ENCODE results near the gene CXCL17.

CXCL17 gene

GRCh38 chr19:42477117-42477516 lies 34.4 kb upstream of the CXCL17 start:
- no peak overlapping the region for H3K27ac ChIP-seq
- no peaks in the 10 kb centered on the region for H3K36me3 ChIP-seq (ENCODE audit: insufficient read depth)
- no peak overlapping the region for H3K4me2 ChIP-seq
- H3K79me2 ChIP-seq (ENCODE audit: insufficient read depth, low read depth), result no peaks in the 10 kb centered on the region
- no peaks in the 10 kb centered on the region for H3K27me3 ChIP-seq (ENCODE audit: insufficient read depth, low read depth)
- no peaks in the 10 kb centered on the region for H3K4me1 ChIP-seq (ENCODE audit: low read depth, poor library complexity, severe bottlenecking)
- H2AFZ ChIP-seq (ENCODE audit: low read depth), result no peak overlapping the region
- no peaks in the 10 kb centered on the region for H4K20me1 ChIP-seq (ENCODE audit: insufficient read depth)
- H3K9ac ChIP-seq, result no peak overlapping the region
- no peak overlapping the region for H3K4me3 ChIP-seq (IDR thresholded peaks at IDR 0.05; ENCODE audit: insufficient read depth, low read depth, low read length)
- no peak for TF ChIP-seq CTCF (conservative IDR thresholded peaks at IDR 0.05; ENCODE audit: low read depth, low read length)

GRCh38 chr19:42475366-42475765 lies 32.6 kb upstream of the CXCL17 start:
- no peaks in the 10 kb centered on the region for H3K36me3 ChIP-seq (ENCODE audit: insufficient read depth)
- H3K4me1 ChIP-seq (ENCODE audit: low read depth, poor library complexity, severe bottlenecking), result no peaks in the 10 kb centered on the region
- no peaks in the 10 kb centered on the region for H3K27me3 ChIP-seq (ENCODE audit: insufficient read depth, low read depth)
- no peak overlapping the region for H3K4me2 ChIP-seq
- H3K27ac ChIP-seq, result no peak overlapping the region
- no peak for TF ChIP-seq CTCF (conservative IDR thresholded peaks at IDR 0.05; ENCODE audit: low read depth, low read length)
- H3K79me2 ChIP-seq (ENCODE audit: insufficient read depth, low read depth), result no peaks in the 10 kb centered on the region
- H4K20me1 ChIP-seq (ENCODE audit: insufficient read depth), result no peaks in the 10 kb centered on the region
- H3K4me3 ChIP-seq (IDR thresholded peaks at IDR 0.05; ENCODE audit: insufficient read depth, low read depth, low read length), result no peak overlapping the region
- H3K9ac ChIP-seq, result no peak overlapping the region
- no peak overlapping the region for H2AFZ ChIP-seq (ENCODE audit: low read depth)

GRCh38 chr19:42474743-42475142 lies 32.0 kb upstream of the CXCL17 start:
- Histone ChIP-seq H3K27me3 (ENCODE audit: insufficient read depth, low read depth) (no peaks in the 10 kb centered on the region), H3K36me3 (ENCODE audit: insufficient read depth) (no peaks in the 10 kb centered on the region), H2AFZ (ENCODE audit: low read depth) (no peak overlapping the region), H3K27ac (no peak overlapping the region), H3K9ac (no peak overlapping the region), H3K4me1 (ENCODE audit: low read depth, poor library complexity, severe bottlenecking) (no peaks in the 10 kb centered on the region), H3K79me2 (ENCODE audit: insufficient read depth, low read depth) (no peaks in the 10 kb centered on the region), H4K20me1 (ENCODE audit: insufficient read depth) (no peaks in the 10 kb centered on the region), H3K4me3 (IDR thresholded peaks at IDR 0.05; ENCODE audit: insufficient read depth, low read depth, low read length) (no peak overlapping the region), H3K4me2 (no peak overlapping the region)
- no peak for TF ChIP-seq CTCF (conservative IDR thresholded peaks at IDR 0.05; ENCODE audit: low read depth, low read length)

GRCh38 chr19:42473686-42474085 lies 30.9 kb upstream of the CXCL17 start:
- H2AFZ ChIP-seq (ENCODE audit: low read depth), result no peak overlapping the region
- no peaks in the 10 kb centered on the region for H3K36me3 ChIP-seq (ENCODE audit: insufficient read depth)
- no peak for TF ChIP-seq CTCF (conservative IDR thresholded peaks at IDR 0.05; ENCODE audit: low read depth, low read length)
- no peaks in the 10 kb centered on the region for H3K27me3 ChIP-seq (ENCODE audit: insufficient read depth, low read depth)
- no peak overlapping the region for H3K27ac ChIP-seq
- no peak overlapping the region for H3K4me3 ChIP-seq (IDR thresholded peaks at IDR 0.05; ENCODE audit: insufficient read depth, low read depth, low read length)
- H4K20me1 ChIP-seq (ENCODE audit: insufficient read depth), result no peaks in the 10 kb centered on the region
- no peaks in the 10 kb centered on the region for H3K79me2 ChIP-seq (ENCODE audit: insufficient read depth, low read depth)
- H3K9ac ChIP-seq, result no peak overlapping the region
- no peak overlapping the region for H3K4me2 ChIP-seq
- no peaks in the 10 kb centered on the region for H3K4me1 ChIP-seq (ENCODE audit: low read depth, poor library complexity, severe bottlenecking)

Measured in KMS-11 (cell line).